IMR-90 (cell line): Measurements from ENCODE around the gene PALM2AKAP2. TPM values are rescaled to one million over a fixed set of nuclear protein-coding genes. Genes with fewer than 3 reads are reported as not detected.

Experiments
- ATAC-seq: fragments of 200-7000 bp; cut with Tn5 transposase; 2 replicates; pipeline ENCODE4 v1.9.1; 2020; ENCODE audit warnings: low read depth, mild to moderate bottlenecking, moderate library complexity
- BruUV-seq: library from RNA; stranded (reverse); fragments of 400-500 nt; replicated peaks from 2 replicates; lab custom pipeline; 2021; lab: Mats Ljungman, UMichigan
- CTCF ChIA-PET: fragments of 300-600 bp; formaldehyde crosslinking; extraction: SDS; loops from one replicate; lab custom pipeline; 2021; ENCODE audit warnings: antibody characterized with exemption; lab: Yijun Ruan, JAX
- POLR2A ChIA-PET: fragments of 300-600 bp; sonication (Branson Sonifier 250); formaldehyde crosslinking; loops from one replicate; lab custom pipeline; 2022; ENCODE audit warnings: antibody characterized with exemption; ENCODE audit not compliant: unreplicated experiment; lab: Charles Lee
- DNase-seq: peaks from one replicate; pipeline ENCODE4 v3.0.0; 2013
- H2AFZ ChIP-seq: replicated peaks from 2 replicates; pipeline ENCODE3; 2013; ENCODE audit warnings: low read length, mild to moderate bottlenecking; ENCODE audit not compliant: poor library complexity
- H2AK5ac ChIP-seq: 2 replicates; pipeline ENCODE4 v1.6.1; 2013; ENCODE audit warnings: low read depth, low read length, inconsistent platforms
- H2AK9ac ChIP-seq: replicated peaks from 2 replicates; pipeline ENCODE3; 2013; ENCODE audit warnings: mild to moderate bottlenecking, low read depth, low read length, moderate library complexity; ENCODE audit not compliant: poor library complexity
- H2BK120ac ChIP-seq: 2 replicates; pipeline ENCODE4 v1.6.1; 2013; ENCODE audit warnings: low read depth, low read length, inconsistent platforms
- H2BK15ac ChIP-seq: 3 replicates; pipeline ENCODE4 v1.6.1; 2013; ENCODE audit warnings: low read depth, low read length, inconsistent platforms
- H2BK20ac ChIP-seq: 2 replicates; pipeline ENCODE4 v1.6.1; 2013; ENCODE audit warnings: low read depth, mild to moderate bottlenecking, inconsistent platforms, low read length, moderate library complexity
- H2BK5ac ChIP-seq: 2 replicates; pipeline ENCODE4 v1.6.1; 2013; ENCODE audit warnings: mild to moderate bottlenecking, low read depth, low read length, inconsistent platforms; ENCODE audit not compliant: poor library complexity, severe bottlenecking
- H3K14ac ChIP-seq: replicated peaks from 2 replicates; pipeline ENCODE4 v1.6.1; 2013; ENCODE audit warnings: low read depth, low read length, inconsistent platforms
- H3K18ac ChIP-seq: 2 replicates; pipeline ENCODE4 v1.6.1; 2013; ENCODE audit warnings: low read depth, low read length, control low read depth
- H3K23ac ChIP-seq: 2 replicates; pipeline ENCODE4 v1.6.1; 2013; ENCODE audit warnings: low read depth, low read length, inconsistent platforms
- H3K27ac ChIP-seq: 2 replicates; pipeline ENCODE4 v1.5.1; 2013; ENCODE audit warnings: mild to moderate bottlenecking, control low read depth, low read length; ENCODE audit not compliant: insufficient read depth
- H3K27me3 ChIP-seq: 2 replicates; pipeline ENCODE4 v1.6.1; 2013; ENCODE audit warnings: low read length; ENCODE audit not compliant: control insufficient read depth, insufficient read depth
- H3K36me3 ChIP-seq: 2 replicates; pipeline ENCODE4 v1.6.1; 2013; ENCODE audit warnings: low read length, mixed read lengths; ENCODE audit not compliant: control insufficient read depth, insufficient read depth
- H3K4ac ChIP-seq: 2 replicates; pipeline ENCODE4 v1.6.1; 2013; ENCODE audit warnings: low read depth, low read length, inconsistent platforms
- H3K4me1 ChIP-seq: 2 replicates; pipeline ENCODE4 v1.6.1; 2013; ENCODE audit warnings: low read length, mixed read lengths; ENCODE audit not compliant: control insufficient read depth, insufficient read depth
- H3K4me2 ChIP-seq: 2 replicates; pipeline ENCODE4 v1.6.1; 2013; ENCODE audit warnings: low read depth, mild to moderate bottlenecking, control low read depth, low read length, moderate library complexity
- H3K4me3 ChIP-seq: 2 replicates; pipeline ENCODE4 v1.5.1; 2013; ENCODE audit warnings: low read depth, mild to moderate bottlenecking, control low read depth, low read length, moderate library complexity; ENCODE audit not compliant: insufficient read depth
- H3K56ac ChIP-seq: 2 replicates; pipeline ENCODE4 v1.6.1; 2013; ENCODE audit warnings: low read length, inconsistent platforms; ENCODE audit not compliant: insufficient read depth; ENCODE audit errors: extremely low read depth
- H3K79me1 ChIP-seq, 2 experiments: 2 replicates each; pipeline ENCODE4 v1.6.1; 2013; ENCODE audit warnings: low read length in 2 of 2, inconsistent platforms in 1 of 2, low read depth in 1 of 2
- H3K9ac ChIP-seq: 2 replicates; pipeline ENCODE4 v1.6.1; 2013; ENCODE audit warnings: low read depth, low read length, control low read depth
- H3K9me1 ChIP-seq: 2 replicates; pipeline ENCODE4 v1.6.1; 2013; ENCODE audit warnings: low read length, inconsistent platforms; ENCODE audit not compliant: insufficient read depth
- H3K9me3 ChIP-seq: 2 replicates; pipeline ENCODE4 v1.6.1; 2013; ENCODE audit warnings: low read length; ENCODE audit not compliant: control insufficient read depth, insufficient read depth
- H4K20me1 ChIP-seq: 2 replicates; pipeline ENCODE4 v1.6.1; 2013; ENCODE audit warnings: low read length, inconsistent platforms; ENCODE audit not compliant: insufficient read depth
- H4K5ac ChIP-seq: 2 replicates; pipeline ENCODE4 v1.6.1; 2013; ENCODE audit warnings: mild to moderate bottlenecking, low read depth, low read length, control low read depth
- H4K8ac ChIP-seq, 2 experiments: 2 replicates each; pipeline ENCODE4 v1.6.1; 2013; ENCODE audit warnings: low read depth in 2 of 2, low read length in 2 of 2, control low read depth in 1 of 2, inconsistent platforms in 1 of 2
- H4K91ac ChIP-seq: 2 replicates; pipeline ENCODE4 v1.6.1; 2013; ENCODE audit warnings: low read depth, low read length, inconsistent platforms; ENCODE audit not compliant: insufficient read depth
- BHLHE40 ChIP-seq: fragments of 150-350 bp; IDR thresholded peaks from 2 replicates; pipeline ENCODE4 v1.6.1; 2016; ENCODE audit warnings: mild to moderate bottlenecking, low read depth, low read length
- CEBPB ChIP-seq: IDR thresholded peaks from 2 replicates; pipeline ENCODE4 v1.6.1; 2012; ENCODE audit warnings: low read depth, low read length, improper control_type of control experiment
- CHD1 ChIP-seq: IDR thresholded peaks from 2 replicates; pipeline ENCODE4 v1.6.1; 2012; ENCODE audit warnings: low read depth, low read length, improper control_type of control experiment
- FOS ChIP-seq: fragments of 150-350 bp; IDR thresholded peaks from 2 replicates; pipeline ENCODE4 v1.6.1; 2016; ENCODE audit warnings: low read depth, low read length
- MAFK ChIP-seq: IDR thresholded peaks from 2 replicates; pipeline ENCODE4 v1.6.1; 2012; ENCODE audit warnings: low read depth, low read length, improper control_type of control experiment
- MAZ ChIP-seq: IDR thresholded peaks from 2 replicates; pipeline ENCODE4 v1.6.1; 2012; ENCODE audit warnings: low read depth, mild to moderate bottlenecking, low read length, improper control_type of control experiment, moderate library complexity, borderline replicate concordance
- MXI1 ChIP-seq: IDR thresholded peaks from 2 replicates; pipeline ENCODE4 v1.6.1; 2012; ENCODE audit warnings: low read depth, mild to moderate bottlenecking, low read length, moderate library complexity, borderline replicate concordance
- NFE2L2 ChIP-seq: fragments of 150-350 bp; IDR thresholded peaks from 2 replicates; pipeline ENCODE4 v1.6.1; 2016; ENCODE audit warnings: low read depth, mild to moderate bottlenecking, low read length
- POLR2A ChIP-seq: IDR thresholded peaks from 2 replicates; pipeline ENCODE4 v1.6.1; 2012; ENCODE audit warnings: mild to moderate bottlenecking, low read depth, low read length
- RAD21 ChIP-seq: IDR thresholded peaks from 2 replicates; pipeline ENCODE4 v1.6.1; 2012; ENCODE audit warnings: low read length, improper control_type of control experiment
- RCOR1 ChIP-seq: IDR thresholded peaks from 2 replicates; pipeline ENCODE4 v1.6.1; 2012; ENCODE audit warnings: mild to moderate bottlenecking, low read length, improper control_type of control experiment; ENCODE audit not compliant: insufficient replicate concordance
- RFX5 ChIP-seq: IDR thresholded peaks from 2 replicates; pipeline ENCODE4 v1.8.0; 2012; ENCODE audit warnings: low read depth, mild to moderate bottlenecking, low read length, moderate library complexity
- SMC3 ChIP-seq: fragments of 150-350 bp; IDR thresholded peaks from 2 replicates; pipeline ENCODE4 v1.6.1; 2016; ENCODE audit warnings: low read depth, mild to moderate bottlenecking, antibody characterized with exemption, low read length, moderate library complexity
- WGBS, 2 experiments: methylation state at CpG; one replicate each; pipeline versions ENCODE4 v1.1.5 to v1.1.7; 2013; ENCODE audit warnings: missing lambda C conversion rate in 2 of 2; ENCODE audit not compliant: insufficient read length in 1 of 2; ENCODE audit errors: extremely low coverage in 2 of 2; 5-methylcytosine and 5-hydroxymethylcytosine counted together
- dilution Hi-C: fragments of 300-500 bp; cut with HindIII; formaldehyde crosslinking; loops from one replicate; pipeline ENCODE4 v1.14.3; 2018; ENCODE audit warnings: low sequenced_read_pairs; ENCODE audit not compliant: unreplicated experiment
- in situ Hi-C: fragments of 300-500 bp; cut with MboI; formaldehyde crosslinking; loops from 3 replicates; pipeline ENCODE4 v1.14.3; 2019; ENCODE audit warnings: low sequenced_read_pairs, inconsistent platforms, mixed read lengths
- intact Hi-C: fragments of 100-400 bp; cut with micrococcal nuclease; formaldehyde crosslinking; loops from 2 replicates; pipeline ENCODE4 v1.10.0; 2022
- polyA plus RNA-seq, 3 experiments: library from polyadenylated mRNA; depleted of rRNA; stranded (reverse); fragments of >200 nt; gene quantifications; 2 replicates each; pipeline ENCODE4 v1.2.3, GENCODE V29; 2012; ENCODE audit warnings: low replicate concordance in 1 of 3
- total RNA-seq: library from RNA; depleted of rRNA; stranded (reverse); fragments of >200 nt; gene quantifications from 2 replicates; pipeline ENCODE4 v1.2.3, GENCODE V29; 2012
- TF ChIP-seq, protein P1 (sequence below): fragments of 150-350 bp; IDR thresholded peaks from 2 replicates; pipeline ENCODE4 v1.6.1; 2017; ENCODE audit warnings: mild to moderate bottlenecking, antibody characterized with exemption, low read length, low read depth
- TF ChIP-seq, protein P2 (sequence below): conservative IDR thresholded peaks from 2 replicates; pipeline ENCODE4 v1.5.1; 2012; ENCODE audit warnings: mild to moderate bottlenecking, low read depth, low read length, improper control_type of control experiment
- TF ChIP-seq, protein P3 (sequence below): fragments of 150-350 bp; IDR thresholded peaks from 2 replicates; pipeline ENCODE4 v1.6.1; 2016; ENCODE audit warnings: low read depth, mild to moderate bottlenecking, low read length, moderate library complexity, borderline replicate concordance

PALM2AKAP2 gene
- total and polyA plus RNA-seq, 2 of the 4 experiments (the other 2 are of a cell fraction): 3.2 to 14.2 TPM

DNA sequence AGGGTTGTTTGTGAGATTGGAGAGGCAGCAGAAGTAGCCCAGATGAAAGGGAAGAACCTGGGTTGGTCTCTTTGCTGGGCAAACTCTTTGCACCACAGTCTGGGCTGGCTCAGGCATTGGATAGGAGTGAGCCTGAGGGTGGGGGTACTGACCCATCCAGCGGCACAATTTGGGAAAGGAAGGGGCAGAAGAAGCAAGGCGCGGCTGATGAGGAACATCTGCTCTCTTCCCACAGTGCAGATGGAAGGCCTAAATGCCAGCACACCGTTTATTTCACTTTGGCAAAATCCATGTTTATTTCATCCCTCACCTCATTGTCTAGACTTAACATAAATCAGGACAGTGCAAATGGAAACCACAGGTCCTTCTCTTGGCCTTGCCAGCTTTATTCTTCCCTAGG lies 32.3 kb downstream of the PALM2AKAP2 start:
- Histone ChIP-seq H3K27me3 (no peaks in the 10 kb centered on the region), H2BK5ac (no peak overlapping the region), H3K9me3 (no peaks in the 10 kb centered on the region), H2AFZ (no peak overlapping the region), H3K9ac (no peak overlapping the region), H3K4me3 (no peak overlapping the region), H3K23ac (0 out of 2 replicates have a peak overlapping the region, but pooled peaks have one; percentile 19), H3K79me1 (peaks cover 22 to 68% of the 10 kb centered on the region in 2 experiments), H2AK9ac (no peak overlapping the region), H2BK20ac (no peak overlapping the region), H4K5ac (no peak overlapping the region), H3K18ac (no peak overlapping the region), H3K4me1 (peaks cover 16% of the 10 kb centered on the region), H3K14ac (peak overlapping the region; percentile 18; the same call in 1 of the 2 replicates), H3K4ac (peak overlapping the region; percentile 16; the same call in 1 of the 2 replicates), H3K9me1 (peaks cover 34% of the 10 kb centered on the region), H4K91ac (no peak overlapping the region), H2BK15ac (no peak overlapping the region), H2BK120ac (no peak overlapping the region), H3K56ac (no peak overlapping the region), H3K36me3 (peaks cover 1% of the 10 kb centered on the region; the same call in 1 of the 2 replicates), H4K20me1 (no peaks in the 10 kb centered on the region), H3K27ac (no peak overlapping the region), H4K8ac (no peak overlapping the region), H2AK5ac (peak overlapping the region; percentile 38; the same call in 1 of the 2 replicates), H3K4me2 (no peak overlapping the region)
- dilution Hi-C loops: no loop called here
- in situ Hi-C loops: no loop called here
- no peak for TF ChIP-seq CEBPB
- TF ChIP-seq CHD1: no peak
- TF ChIP-seq RCOR1: no peak
- no peak for TF ChIP-seq POLR2A
- no peak for TF ChIP-seq MAZ
- TF ChIP-seq FOS: no peak
- TF ChIP-seq MXI1: no peak
- TF ChIP-seq, protein P1, sequence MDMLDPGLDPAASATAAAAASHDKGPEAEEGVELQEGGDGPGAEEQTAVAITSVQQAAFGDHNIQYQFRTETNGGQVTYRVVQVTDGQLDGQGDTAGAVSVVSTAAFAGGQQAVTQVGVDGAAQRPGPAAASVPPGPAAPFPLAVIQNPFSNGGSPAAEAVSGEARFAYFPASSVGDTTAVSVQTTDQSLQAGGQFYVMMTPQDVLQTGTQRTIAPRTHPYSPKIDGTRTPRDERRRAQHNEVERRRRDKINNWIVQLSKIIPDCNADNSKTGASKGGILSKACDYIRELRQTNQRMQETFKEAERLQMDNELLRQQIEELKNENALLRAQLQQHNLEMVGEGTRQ: no peak
- TF ChIP-seq RAD21: no peak
- TF ChIP-seq NFE2L2: no peak
- no peak for TF ChIP-seq BHLHE40
- no peak for TF ChIP-seq RFX5
- no peak for TF ChIP-seq MAFK
- no peak for TF ChIP-seq SMC3
- TF ChIP-seq, protein P2, sequence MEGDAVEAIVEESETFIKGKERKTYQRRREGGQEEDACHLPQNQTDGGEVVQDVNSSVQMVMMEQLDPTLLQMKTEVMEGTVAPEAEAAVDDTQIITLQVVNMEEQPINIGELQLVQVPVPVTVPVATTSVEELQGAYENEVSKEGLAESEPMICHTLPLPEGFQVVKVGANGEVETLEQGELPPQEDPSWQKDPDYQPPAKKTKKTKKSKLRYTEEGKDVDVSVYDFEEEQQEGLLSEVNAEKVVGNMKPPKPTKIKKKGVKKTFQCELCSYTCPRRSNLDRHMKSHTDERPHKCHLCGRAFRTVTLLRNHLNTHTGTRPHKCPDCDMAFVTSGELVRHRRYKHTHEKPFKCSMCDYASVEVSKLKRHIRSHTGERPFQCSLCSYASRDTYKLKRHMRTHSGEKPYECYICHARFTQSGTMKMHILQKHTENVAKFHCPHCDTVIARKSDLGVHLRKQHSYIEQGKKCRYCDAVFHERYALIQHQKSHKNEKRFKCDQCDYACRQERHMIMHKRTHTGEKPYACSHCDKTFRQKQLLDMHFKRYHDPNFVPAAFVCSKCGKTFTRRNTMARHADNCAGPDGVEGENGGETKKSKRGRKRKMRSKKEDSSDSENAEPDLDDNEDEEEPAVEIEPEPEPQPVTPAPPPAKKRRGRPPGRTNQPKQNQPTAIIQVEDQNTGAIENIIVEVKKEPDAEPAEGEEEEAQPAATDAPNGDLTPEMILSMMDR: no peak
- TF ChIP-seq, protein P3, sequence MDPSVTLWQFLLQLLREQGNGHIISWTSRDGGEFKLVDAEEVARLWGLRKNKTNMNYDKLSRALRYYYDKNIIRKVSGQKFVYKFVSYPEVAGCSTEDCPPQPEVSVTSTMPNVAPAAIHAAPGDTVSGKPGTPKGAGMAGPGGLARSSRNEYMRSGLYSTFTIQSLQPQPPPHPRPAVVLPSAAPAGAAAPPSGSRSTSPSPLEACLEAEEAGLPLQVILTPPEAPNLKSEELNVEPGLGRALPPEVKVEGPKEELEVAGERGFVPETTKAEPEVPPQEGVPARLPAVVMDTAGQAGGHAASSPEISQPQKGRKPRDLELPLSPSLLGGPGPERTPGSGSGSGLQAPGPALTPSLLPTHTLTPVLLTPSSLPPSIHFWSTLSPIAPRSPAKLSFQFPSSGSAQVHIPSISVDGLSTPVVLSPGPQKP: no peak
- no TSS peak for BruUV-seq
- WGBS, 2 experiments: 20% methylated on average over 2 of the region's 4 CpGs; no CpG with 5 or more reads in 1 of the 2 experiments
- ATAC-seq (no peak), DNase-seq (no peak)
- ChIA-PET POLR2A (no interaction called here), CTCF (no interaction called here)
- intact Hi-C loops: no loop called here
